Measurements from ENCODE around the gene OSER1. TPM values are rescaled to one million over a fixed set of nuclear protein-coding genes. Genes with fewer than 3 reads are reported as not detected.

The OSER1 gene
- total RNA-seq, 1 donor from 2014 or later, result 39.9 TPM

- FAIRE-seq (no peak), DNase-seq (ENCODE audit: low spot score in 2 of 2) (no peak)
Measured at GRCh38 chr20:44228465-44229258, 18.1 kb upstream of the OSER1 start.

- no peak for FAIRE-seq
- DNase-seq (ENCODE audit: low spot score in 2 of 2), result no peak
Measured at GRCh38 chr20:44224637-44225036, 14.1 kb upstream of the OSER1 start.

- DNase-seq (ENCODE audit: low spot score in 2 of 2) (no peak), FAIRE-seq (no peak)
Measured at GRCh38 chr20:44223721-44224120, 13.2 kb upstream of the OSER1 start.

- no peak for FAIRE-seq
Measured at GRCh38 chr20:44222633-44223368, 12.2 kb upstream of the OSER1 start.

GRCh38 chr20:44222027-44222426 is 11.5 kb upstream of the OSER1 start:
- FAIRE-seq (no peak), DNase-seq (ENCODE audit: low spot score in 2 of 2) (no peak)

More at GRCh38 chr20:44222633-44223368, 12.2 kb upstream of the OSER1 start:
- no peak for DNase-seq (ENCODE audit: low spot score in 2 of 2)

GRCh38 chr20:44221368-44221954 is 10.9 kb upstream of the OSER1 start:
- FAIRE-seq (no peak), DNase-seq (ENCODE audit: low spot score in 2 of 2) (no peak)

GRCh38 chr20:44219791-44220190 is 9.2 kb upstream of the OSER1 start:
- FAIRE-seq (no peak), DNase-seq (ENCODE audit: low spot score in 2 of 2) (no peak)

GRCh38 chr20:44219170-44219730 is 8.7 kb upstream of the OSER1 start:
- no peak for FAIRE-seq
- no peak for DNase-seq (ENCODE audit: low spot score in 2 of 2)

- FAIRE-seq (no peak), DNase-seq (ENCODE audit: low spot score in 2 of 2) (no peak)
Measured at GRCh38 chr20:44218446-44218845, 7.9 kb upstream of the OSER1 start.

GRCh38 chr20:44217342-44218092 is 6.9 kb upstream of the OSER1 start:
- DNase-seq (ENCODE audit: low spot score in 2 of 2), result peak in 1 of 2 donors; percentile 35
- FAIRE-seq, result no peak

GRCh38 chr20:44215125-44215524 is 4.6 kb upstream of the OSER1 start:
- FAIRE-seq, result no peak
- DNase-seq (ENCODE audit: low spot score in 2 of 2), result peak in 1 of 2 donors; percentile 56

- no peak for FAIRE-seq
Measured at GRCh38 chr20:44212792-44213191, 2.2 kb upstream of the OSER1 start.

GRCh38 chr20:44211177-44212039 is 837 bp upstream of the OSER1 start:
- DNase-seq (ENCODE audit: low spot score in 2 of 2) (no peak), FAIRE-seq (no peak)

More at GRCh38 chr20:44212792-44213191, 2.2 kb upstream of the OSER1 start:
- no peak for DNase-seq (ENCODE audit: low spot score in 2 of 2)

GRCh38 chr20:44209686-44210405 is 725 bp downstream of the OSER1 start:
- no peak for FAIRE-seq
- DNase-seq (ENCODE audit: low spot score in 2 of 2), result no peak

GRCh38 chr20:44208770-44209169 is 1.8 kb downstream of the OSER1 start:
- DNase-seq (ENCODE audit: low spot score in 2 of 2), result no peak
- no peak for FAIRE-seq

- no peak for DNase-seq (ENCODE audit: low spot score in 2 of 2)
- FAIRE-seq, result no peak
Measured at GRCh38 chr20:44208165-44208564, 2.4 kb downstream of the OSER1 start.

GRCh38 chr20:44207126-44207723 is 3.3 kb downstream of the OSER1 start:
- DNase-seq (ENCODE audit: low spot score in 2 of 2), result no peak
- FAIRE-seq, result no peak

- FAIRE-seq (no peak), DNase-seq (ENCODE audit: low spot score in 2 of 2) (no peak)
Measured at GRCh38 chr20:44206132-44206531, 4.4 kb downstream of the OSER1 start.
